A549 (cell line): ENCODE measurements around the gene UGT1A4. TPM values are rescaled to one million over a fixed set of nuclear protein-coding genes. Genes with fewer than 3 reads are reported as not detected.
A peak's percentile ranks its signal among the peaks of the same experiment; 100 is the strongest.

Experiments used
- ATAC-seq, 2 experiments: fragments of 200-7000 bp in 1 of 2; fragments of >200 bp in 1 of 2; cut with Nextera tagmentation in 1 of 2; cut with Tn5 transposase in 1 of 2; 3 replicates each; pipeline versions ENCODE4 v1.8.0 to v1.9.1; 2018 to 2020; ENCODE audit warnings: mild to moderate bottlenecking in 1 of 2, moderate library complexity in 1 of 2
- CTCF ChIA-PET: fragments of 300-600 bp; sonication (Branson Sonifier 250); formaldehyde crosslinking; extraction: SDS; loops from one replicate; lab custom pipeline; 2021; ENCODE audit warnings: antibody characterized with exemption, inconsistent platforms; lab: Yijun Ruan, JAX
- POLR2A ChIA-PET: fragments of 350-600 bp; formaldehyde crosslinking; extraction: SDS; loops from one replicate; lab custom pipeline; 2021; ENCODE audit warnings: antibody characterized with exemption, inconsistent platforms; lab: Yijun Ruan, JAX
- DNase-seq, 2 experiments: peaks; one replicate each; pipeline versions ENCODE4 v3.0.0 to v3.0.0-alpha.2; 2011 to 2016; ENCODE audit warnings: low read depth in 1 of 2, low spot score in 1 of 2
- FAIRE-seq: peaks from 2 replicates; lab custom pipeline; 2011; peaks lifted over from hg19 to GRCh38; lab: Jason Lieb, UNC
- H3K27ac ChIP-seq, 2 experiments: fragments of >200 bp; sonication (Bioruptor Twin); formaldehyde crosslinking; 3 replicates each; pipeline ENCODE4 v1.5.1; 2016 to 2017
- H3K4me1 ChIP-seq: fragments of >200 bp; sonication (Bioruptor Twin); formaldehyde crosslinking; 3 replicates; pipeline ENCODE4 v1.6.1; 2016
- H3K4me2 ChIP-seq: fragments of >200 bp; sonication (Bioruptor Twin); formaldehyde crosslinking; 3 replicates; pipeline ENCODE4 v1.6.1; 2016
- H3K4me3 ChIP-seq: fragments of >200 bp; sonication (Bioruptor Twin); formaldehyde crosslinking; 3 replicates; pipeline ENCODE4 v1.5.1; 2016
- H3K9me3 ChIP-seq: fragments of >200 bp; sonication (Bioruptor Twin); formaldehyde crosslinking; 3 replicates; pipeline ENCODE4 v1.6.1; 2016
- BHLHE40 ChIP-seq: IDR thresholded peaks from 2 replicates; pipeline ENCODE4 v1.6.1; 2012; ENCODE audit warnings: low read depth, low read length, inconsistent platforms
- CHD4 ChIP-seq: fragments of 200-600 bp; sonication (generic); IDR thresholded peaks from 2 replicates; pipeline ENCODE4 v1.6.1; 2016; ENCODE audit warnings: antibody characterized with exemption, mild to moderate bottlenecking, borderline replicate concordance
- EHF ChIP-seq: fragments of 250-450 bp; sonication (Bioruptor Pico); IDR thresholded peaks from 2 replicates; pipeline ENCODE4 v1.5.0; 2020; ENCODE audit warnings: mild to moderate bottlenecking
- EP300 ChIP-seq, 2 experiments: fragments of >200 bp; sonication (Bioruptor Twin); formaldehyde crosslinking; IDR thresholded peaks; 2 replicates in 1 of 2; 3 replicates in 1 of 2; pipeline ENCODE4 v1.6.1; 2016 to 2017
- ESRRA ChIP-seq: fragments of 150-350 bp; IDR thresholded peaks from 2 replicates; pipeline ENCODE4 v1.6.1; 2014; ENCODE audit warnings: mild to moderate bottlenecking, low read length, borderline replicate concordance
- FOSL2 ChIP-seq, 2 experiments: fragments of 450-650 bp in 1 of 2; fragments of >200 bp in 1 of 2; sonication (Bioruptor Twin) in 1 of 2; formaldehyde crosslinking; IDR thresholded peaks; 2 replicates each; pipeline versions ENCODE4 v1.5.0 to v1.6.1; 2016 to 2020; ENCODE audit warnings: mild to moderate bottlenecking in 1 of 2, moderate library complexity in 1 of 2
- GATA3 ChIP-seq: IDR thresholded peaks from 2 replicates; pipeline ENCODE4 v1.6.1; 2012; ENCODE audit warnings: borderline replicate concordance
- HEYL ChIP-seq: fragments of 250-450 bp; sonication (Bioruptor Pico); IDR thresholded peaks from 2 replicates; pipeline ENCODE4 v1.8.0; 2021; ENCODE audit warnings: mild to moderate bottlenecking, moderate library complexity
- JUN ChIP-seq, 2 experiments: fragments of >200 bp; sonication (Bioruptor Twin); formaldehyde crosslinking; IDR thresholded peaks; 2 replicates in 1 of 2; 3 replicates in 1 of 2; pipeline ENCODE4 v1.6.1; 2016 to 2017
- JUNB ChIP-seq: fragments of >200 bp; sonication (Bioruptor Twin); formaldehyde crosslinking; IDR thresholded peaks from 2 replicates; pipeline ENCODE4 v1.6.1; 2016
- KDM1A ChIP-seq: fragments of 200-600 bp; sonication (generic); IDR thresholded peaks from 2 replicates; pipeline ENCODE4 v1.6.1; 2016; ENCODE audit warnings: low read depth, mild to moderate bottlenecking
- MAFK ChIP-seq: fragments of 450-650 bp; IDR thresholded peaks from 2 replicates; pipeline ENCODE4 v1.6.1; 2014; ENCODE audit not compliant: partially characterized antibody
- MYC ChIP-seq: IDR thresholded peaks from 2 replicates; pipeline ENCODE4 v1.6.1; 2012; ENCODE audit warnings: mild to moderate bottlenecking, inconsistent platforms, low read length, improper control_type of control experiment, borderline replicate concordance
- NFE2L2 ChIP-seq: fragments of 150-350 bp; conservative IDR thresholded peaks from 2 replicates; pipeline ENCODE4 v1.6.1; 2014; ENCODE audit warnings: low read length
- POLR2A ChIP-seq: IDR thresholded peaks from 2 replicates; pipeline ENCODE4 v1.6.1; 2012; ENCODE audit warnings: mild to moderate bottlenecking, low read length
- RAD21 ChIP-seq, 2 experiments: fragments of >200 bp in 1 of 2; sonication (Bioruptor Twin) in 1 of 2; formaldehyde crosslinking in 1 of 2; IDR thresholded peaks in 1 of 2; conservative IDR thresholded peaks in 1 of 2; 2 replicates in 1 of 2; 3 replicates in 1 of 2; pipeline ENCODE4 v1.6.1; 2012 to 2018; ENCODE audit warnings: inconsistent platforms in 1 of 2
- RARB ChIP-seq: fragments of 250-450 bp; sonication (Bioruptor Pico); IDR thresholded peaks from 2 replicates; pipeline ENCODE4 v1.8.0; 2021; ENCODE audit warnings: mild to moderate bottlenecking, moderate library complexity
- RCOR1 ChIP-seq: fragments of 150-350 bp; IDR thresholded peaks from 2 replicates; pipeline ENCODE4 v1.6.1; 2014; ENCODE audit warnings: antibody characterized with exemption, low read length, low read depth
- SMC3 ChIP-seq: fragments of >200 bp; sonication (Bioruptor Twin); formaldehyde crosslinking; IDR thresholded peaks from 3 replicates; pipeline ENCODE4 v1.6.1; 2018; ENCODE audit warnings: inconsistent platforms
- SREBF2 ChIP-seq: fragments of 450-650 bp; IDR thresholded peaks from 2 replicates; pipeline ENCODE4 v1.6.1; 2014; ENCODE audit warnings: mild to moderate bottlenecking, moderate library complexity
- TFCP2L1 ChIP-seq: fragments of 250-450 bp; sonication (Bioruptor Pico); IDR thresholded peaks from 2 replicates; pipeline ENCODE4 v1.5.0; 2021; ENCODE audit warnings: mild to moderate bottlenecking
- ZFP36 ChIP-seq: fragments of 450-650 bp; IDR thresholded peaks from 2 replicates; pipeline ENCODE4 v1.6.1; 2014; ENCODE audit warnings: borderline replicate concordance; ENCODE audit not compliant: partially characterized antibody
- WGBS: methylation state at CpG from one replicate; pipeline ENCODE4 v1.1.6; 2017; ENCODE audit errors: missing lambda C conversion rate; 5-methylcytosine and 5-hydroxymethylcytosine counted together
- polyA plus RNA-seq, 4 experiments: library from polyadenylated mRNA; depleted of rRNA in 3 of 4; stranded (reverse); fragments of >200 nt; fragmentation: RNase III in 1 of 4; extraction: RNeasy Plus Mini Kit Qiagen cat#74134 plus additional on column Dnase treatment in 1 of 4; gene quantifications; 2 replicates in 3 of 4; 3 replicates in 1 of 4; pipeline ENCODE4 v1.2.3, GENCODE V29; 2011 to 2017
- TF ChIP-seq, protein P1 (sequence below): IDR thresholded peaks from 2 replicates; pipeline ENCODE4 v1.6.1; 2012; ENCODE audit warnings: low read depth, borderline replicate concordance
- TF ChIP-seq, protein P2 (sequence below): fragments of >200 bp; sonication (Bioruptor Twin); formaldehyde crosslinking; IDR thresholded peaks from 3 replicates; pipeline ENCODE4 v1.5.1; 2016
- TF ChIP-seq, protein P3 (sequence below): fragments of 450-650 bp; IDR thresholded peaks from 2 replicates; pipeline ENCODE4 v1.6.1; 2014; ENCODE audit warnings: antibody characterized with exemption
- TF ChIP-seq, protein P4 (sequence below): IDR thresholded peaks from 2 replicates; pipeline ENCODE4 v1.6.1; 2012

The UGT1A4 gene
- polyA plus RNA-seq, 2 of the 4 experiments (the other 2 are of a cell fraction) = 0.13 to 0.14 TPM

DNA sequence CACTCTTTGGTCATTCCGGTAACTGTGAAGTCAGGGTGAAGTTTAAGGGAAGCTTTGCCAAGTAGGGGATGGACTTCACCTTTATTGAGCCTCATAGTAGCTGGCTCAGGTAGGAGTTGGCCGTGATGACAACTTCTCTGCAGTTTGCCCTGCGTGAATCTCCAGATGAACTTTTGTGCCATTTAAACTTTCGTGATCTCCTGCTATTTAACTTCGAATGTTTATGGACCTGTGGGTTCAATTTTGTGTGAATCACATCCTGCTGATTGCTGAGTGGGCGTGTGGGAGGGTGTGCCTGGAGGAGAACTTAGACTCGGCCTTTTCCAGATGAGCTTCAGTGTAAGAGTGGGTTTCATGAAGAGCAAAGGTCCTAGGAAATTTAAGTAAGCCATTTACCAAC is 45.7 kb downstream of the UGT1A4 start:
- no peak for FAIRE-seq
- ChIA-PET CTCF (interaction anchor here (1.1 to 1.2 kb wide), 2 partner anchors 68 to 315 kb away, joined by 3 read pairs; no protein-coding TSS in a partner anchor), POLR2A (interaction anchor here (1.4 kb wide), 1 partner anchor 68 kb away, joined by 8 read pairs; no protein-coding TSS in a partner anchor)
- H3K9me3 ChIP-seq = peaks cover 4% of the 10 kb centered on the region; the same call in 2 of the 3 replicates
- 13% methylated on average over 7 of the region's 7 CpGs for WGBS
- no peak overlapping the region for H3K4me3 ChIP-seq
- peak overlapping the region; percentile 83 to 91 for H3K27ac ChIP-seq
- peaks cover 48% of the 10 kb centered on the region for H3K4me1 ChIP-seq
- peak; percentile 8 to 74; a peak in 2 of 5 replicates for TF ChIP-seq EP300 (IDR thresholded peaks at IDR 0.05)
- no peak for TF ChIP-seq FOSL2 (IDR thresholded peaks at IDR 0.05)
- peak; percentile 45; the same call in 1 of the 2 replicates for TF ChIP-seq FOSL2 (CRISPR knock-in tag; IDR thresholded peaks at IDR 0.05)
- TF ChIP-seq RAD21 (conservative IDR thresholded peaks at IDR 0.05 in 1 of 2, IDR thresholded peaks at IDR 0.05 in 1 of 2) = 0 out of 5 replicates have a peak, but pooled peaks of 1 of the 2 experiments have one; percentile 17
- TF ChIP-seq, protein P1, sequence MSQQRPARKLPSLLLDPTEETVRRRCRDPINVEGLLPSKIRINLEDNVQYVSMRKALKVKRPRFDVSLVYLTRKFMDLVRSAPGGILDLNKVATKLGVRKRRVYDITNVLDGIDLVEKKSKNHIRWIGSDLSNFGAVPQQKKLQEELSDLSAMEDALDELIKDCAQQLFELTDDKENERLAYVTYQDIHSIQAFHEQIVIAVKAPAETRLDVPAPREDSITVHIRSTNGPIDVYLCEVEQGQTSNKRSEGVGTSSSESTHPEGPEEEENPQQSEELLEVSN = no peak
- TF ChIP-seq JUNB = peak; percentile 48
- 0 out of 5 replicates have a peak, but pooled peaks of 1 of the 2 experiments have one; percentile 31 for TF ChIP-seq JUN (IDR thresholded peaks at IDR 0.05)
- TF ChIP-seq HEYL (CRISPR knock-in tag) = no peak
- peak; percentile 41; the same call in 1 of the 2 replicates for TF ChIP-seq GATA3
- TF ChIP-seq ESRRA = no peak
- peak; percentile 50 for TF ChIP-seq MAFK
- peak in 1 of 2 experiments; percentile 66 for DNase-seq
- H3K4me2 ChIP-seq = peak overlapping the region; percentile 52
- ATAC-seq = peak; percentile 43 to 73; a peak in 3 of 6 replicates

DNA sequence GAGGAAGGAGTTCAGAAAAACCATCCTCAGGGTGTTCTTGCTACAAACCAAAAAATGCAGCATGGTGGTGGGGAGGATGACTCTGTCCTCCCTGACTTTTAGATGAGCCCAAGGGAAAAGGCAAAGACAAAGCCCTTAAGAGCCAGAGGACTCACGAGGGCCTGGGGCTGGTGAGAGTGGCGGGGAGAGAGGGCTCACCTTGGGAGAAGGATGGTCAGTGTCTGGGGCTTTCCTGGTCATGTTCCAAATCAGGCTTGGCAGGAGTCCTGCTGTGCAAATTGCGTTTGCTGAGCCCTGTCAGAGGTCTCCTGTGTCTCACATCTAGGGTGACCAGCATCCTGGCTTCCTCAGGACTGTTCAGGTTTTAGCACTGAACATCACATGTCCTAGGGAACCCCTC is 46.2 kb downstream of the UGT1A4 start:
- no peaks in the 10 kb centered on the region for H3K9me3 ChIP-seq
- DNase-seq (no peak), FAIRE-seq (no peak), ATAC-seq (peak in 1 of 2 experiments; percentile 49; a peak in 3 of 6 replicates)
- no peak overlapping the region for H3K4me3 ChIP-seq
- peak overlapping the region; percentile 52 for H3K4me2 ChIP-seq
- TF ChIP-seq, protein P2, sequence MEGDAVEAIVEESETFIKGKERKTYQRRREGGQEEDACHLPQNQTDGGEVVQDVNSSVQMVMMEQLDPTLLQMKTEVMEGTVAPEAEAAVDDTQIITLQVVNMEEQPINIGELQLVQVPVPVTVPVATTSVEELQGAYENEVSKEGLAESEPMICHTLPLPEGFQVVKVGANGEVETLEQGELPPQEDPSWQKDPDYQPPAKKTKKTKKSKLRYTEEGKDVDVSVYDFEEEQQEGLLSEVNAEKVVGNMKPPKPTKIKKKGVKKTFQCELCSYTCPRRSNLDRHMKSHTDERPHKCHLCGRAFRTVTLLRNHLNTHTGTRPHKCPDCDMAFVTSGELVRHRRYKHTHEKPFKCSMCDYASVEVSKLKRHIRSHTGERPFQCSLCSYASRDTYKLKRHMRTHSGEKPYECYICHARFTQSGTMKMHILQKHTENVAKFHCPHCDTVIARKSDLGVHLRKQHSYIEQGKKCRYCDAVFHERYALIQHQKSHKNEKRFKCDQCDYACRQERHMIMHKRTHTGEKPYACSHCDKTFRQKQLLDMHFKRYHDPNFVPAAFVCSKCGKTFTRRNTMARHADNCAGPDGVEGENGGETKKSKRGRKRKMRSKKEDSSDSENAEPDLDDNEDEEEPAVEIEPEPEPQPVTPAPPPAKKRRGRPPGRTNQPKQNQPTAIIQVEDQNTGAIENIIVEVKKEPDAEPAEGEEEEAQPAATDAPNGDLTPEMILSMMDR = no peak
- TF ChIP-seq KDM1A (no peak), TFCP2L1 (no peak), HEYL (CRISPR knock-in tag) (no peak), CHD4 (no peak), SREBF2 (no peak), POLR2A (0 out of 2 replicates have a peak, but pooled peaks have one; percentile 7), BHLHE40 (no peak), RARB (CRISPR knock-in tag) (no peak)
- H3K27ac ChIP-seq = peak overlapping the region; percentile 83 to 91
- H3K4me1 ChIP-seq = peaks cover 48% of the 10 kb centered on the region
- ChIA-PET POLR2A (interaction anchor here (1.4 kb wide), 1 partner anchor 68 kb away, joined by 8 read pairs; no protein-coding TSS in a partner anchor), CTCF (interaction anchor here (1.1 to 1.2 kb wide), 2 partner anchors 68 to 316 kb away, joined by 3 read pairs; no protein-coding TSS in a partner anchor)
- whole genome bisulfite sequencing = 57% methylated on average over 3 of the region's 3 CpGs

DNA sequence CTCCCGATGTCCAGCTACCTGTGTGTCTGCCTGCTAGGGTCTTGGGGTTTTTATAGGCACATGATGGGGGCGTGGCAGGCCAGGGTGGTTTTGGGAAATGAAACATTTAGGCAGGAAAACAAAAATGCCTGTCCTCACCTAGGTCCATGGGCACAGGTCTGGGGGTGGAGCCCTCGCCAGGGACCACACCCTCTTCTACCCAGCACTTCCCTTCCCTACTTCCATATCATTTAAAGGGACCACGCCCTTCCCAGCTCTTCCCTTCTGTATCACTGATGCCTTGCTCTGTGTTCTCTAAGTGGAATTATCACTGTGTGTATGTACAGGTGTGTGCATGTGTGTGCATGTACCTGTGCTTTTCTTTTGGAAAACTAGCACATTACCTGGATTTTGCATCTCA is 47.9 kb downstream of the UGT1A4 start:
- no peak for DNase-seq
- POLR2A ChIA-PET = no interaction called here
- Histone ChIP-seq H3K4me3 (no peak overlapping the region), H3K9me3 (no peaks in the 10 kb centered on the region), H3K4me2 (no peak overlapping the region), H3K27ac (peak overlapping the region; percentile 52 to 83), H3K4me1 (peaks cover 40% of the 10 kb centered on the region)
- no peak for FAIRE-seq
- 70% methylated on average over 4 of the region's 4 CpGs for WGBS
- ATAC-seq = peak in 1 of 2 experiments; percentile 56; a peak in 3 of 6 replicates
- CTCF ChIA-PET = interaction anchor here (0.7 kb wide), 1 partner anchor 104 kb away, joined by 3 read pairs; no protein-coding TSS in a partner anchor
- TF ChIP-seq SMC3 = no peak
- no peak for TF ChIP-seq JUNB
- TF ChIP-seq MYC = no peak
- TF ChIP-seq KDM1A = no peak
- no peak for TF ChIP-seq ESRRA
- no peak for TF ChIP-seq EP300 (IDR thresholded peaks at IDR 0.05)
- no peak for TF ChIP-seq POLR2A
- TF ChIP-seq NFE2L2 = no peak
- no peak for TF ChIP-seq JUN (IDR thresholded peaks at IDR 0.05)
- TF ChIP-seq, protein P2 = no peak
- no peak for TF ChIP-seq EHF
- TF ChIP-seq, protein P3, sequence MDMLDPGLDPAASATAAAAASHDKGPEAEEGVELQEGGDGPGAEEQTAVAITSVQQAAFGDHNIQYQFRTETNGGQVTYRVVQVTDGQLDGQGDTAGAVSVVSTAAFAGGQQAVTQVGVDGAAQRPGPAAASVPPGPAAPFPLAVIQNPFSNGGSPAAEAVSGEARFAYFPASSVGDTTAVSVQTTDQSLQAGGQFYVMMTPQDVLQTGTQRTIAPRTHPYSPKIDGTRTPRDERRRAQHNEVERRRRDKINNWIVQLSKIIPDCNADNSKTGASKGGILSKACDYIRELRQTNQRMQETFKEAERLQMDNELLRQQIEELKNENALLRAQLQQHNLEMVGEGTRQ = no peak
- TF ChIP-seq, protein P4, sequence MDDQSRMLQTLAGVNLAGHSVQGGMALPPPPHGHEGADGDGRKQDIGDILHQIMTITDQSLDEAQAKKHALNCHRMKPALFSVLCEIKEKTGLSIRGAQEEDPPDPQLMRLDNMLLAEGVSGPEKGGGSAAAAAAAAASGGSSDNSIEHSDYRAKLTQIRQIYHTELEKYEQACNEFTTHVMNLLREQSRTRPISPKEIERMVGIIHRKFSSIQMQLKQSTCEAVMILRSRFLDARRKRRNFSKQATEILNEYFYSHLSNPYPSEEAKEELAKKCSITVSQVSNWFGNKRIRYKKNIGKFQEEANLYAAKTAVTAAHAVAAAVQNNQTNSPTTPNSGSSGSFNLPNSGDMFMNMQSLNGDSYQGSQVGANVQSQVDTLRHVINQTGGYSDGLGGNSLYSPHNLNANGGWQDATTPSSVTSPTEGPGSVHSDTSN = no peak
- TF ChIP-seq ZFP36 = no peak
- no peak for TF ChIP-seq RCOR1
